KBM-7 (cell line): ENCODE data around the gene ZNF799.
"Not testable (repeated sequence)": the region's sequence is repeated elsewhere in the genome, so short reads cannot be mapped to it uniquely, and the experiment has no call there.

Experiments used
- DNase-seq: peaks from one replicate; pipeline ENCODE4 v3.0.0-alpha.2; 2015
- in situ Hi-C: fragments of 300-500 bp; cut with MboI; formaldehyde crosslinking; loops from 2 replicates; pipeline ENCODE4 v1.14.3; 2020; ENCODE audit warnings: low sequenced_read_pairs, low pct_unique_long_range_greater_than_20kb, mixed read lengths

ZNF799 gene

GRCh38 chr19:12400633-12401502, at the start of gene ZNF799:
ZNF799 (minus strand) TSS chr19:12401271; CDS start chr19:12401070, 201 bp downstream.
- DNase-seq: peak; percentile 97

GRCh38 chr19:12450844-12451243, 49.8 kb upstream of the ZNF799 start:
- DNase-seq: no peak
- in situ Hi-C loops: no loop called here

More at GRCh38 chr19:12400633-12401502, at the start of gene ZNF799:
- in situ Hi-C loops: no loop called here

- in situ Hi-C loops: no loop called here
- DNase-seq: no peak
These were observed 47.7 kb upstream of the ZNF799 start for GRCh38 chr19:12448808-12449207.

GRCh38 chr19:12440541-12441316, 39.7 kb upstream of the ZNF799 start, which contains the start of gene ZNF443:
ZNF443 (minus strand) TSS chr19:12441021; CDS start chr19:12440914, 107 bp downstream.
- in situ Hi-C loops: no loop called here
- DNase-seq: peak; percentile 100

GRCh38 chr19:12439686-12440540, 38.8 kb upstream of the ZNF799 start:
- in situ Hi-C loops: not testable (repeated sequence)
- DNase-seq: peak; percentile 68

- DNase-seq, in situ Hi-C loops: not testable (repeated sequence)
These were observed 29.7 kb upstream of the ZNF799 start for GRCh38 chr19:12430726-12431299.

- DNase-seq: no peak
- in situ Hi-C loops: no loop called here
These were observed 24.8 kb upstream of the ZNF799 start for GRCh38 chr19:12425888-12426274.

- no peak for DNase-seq
- in situ Hi-C loops: no loop called here
These were observed 24.3 kb upstream of the ZNF799 start for GRCh38 chr19:12425236-12425887.

- DNase-seq, in situ Hi-C loops: not testable (repeated sequence)
These were observed 16.2 kb upstream of the ZNF799 start for GRCh38 chr19:12417273-12417672.

GRCh38 chr19:12411893-12412292, 10.8 kb upstream of the ZNF799 start:
- no peak for DNase-seq
- in situ Hi-C loops: no loop called here

- DNase-seq: peak; percentile 38
- in situ Hi-C loops: not testable (repeated sequence)
These were observed 1.0 kb downstream of the ZNF799 start for GRCh38 chr19:12399901-12400632.

- in situ Hi-C loops, DNase-seq: not testable (repeated sequence)
These were observed 9.9 kb downstream of the ZNF799 start for GRCh38 chr19:12391148-12391547.

- DNase-seq, in situ Hi-C loops: not testable (repeated sequence)
These were observed 14.7 kb downstream of the ZNF799 start for GRCh38 chr19:12386365-12386764.

GRCh38 chr19:12380444-12380737, 20.7 kb downstream of the ZNF799 start:
- no peak for DNase-seq
- in situ Hi-C loops: no loop called here

- in situ Hi-C loops: no loop called here
- DNase-seq: no peak
These were observed 21.2 kb downstream of the ZNF799 start for GRCh38 chr19:12379732-12380443.

GRCh38 chr19:12374026-12374425, 27.0 kb downstream of the ZNF799 start:
- no peak for DNase-seq
- in situ Hi-C loops: no loop called here
